ENCODE measurements around the gene EPHB1.

DNA sequence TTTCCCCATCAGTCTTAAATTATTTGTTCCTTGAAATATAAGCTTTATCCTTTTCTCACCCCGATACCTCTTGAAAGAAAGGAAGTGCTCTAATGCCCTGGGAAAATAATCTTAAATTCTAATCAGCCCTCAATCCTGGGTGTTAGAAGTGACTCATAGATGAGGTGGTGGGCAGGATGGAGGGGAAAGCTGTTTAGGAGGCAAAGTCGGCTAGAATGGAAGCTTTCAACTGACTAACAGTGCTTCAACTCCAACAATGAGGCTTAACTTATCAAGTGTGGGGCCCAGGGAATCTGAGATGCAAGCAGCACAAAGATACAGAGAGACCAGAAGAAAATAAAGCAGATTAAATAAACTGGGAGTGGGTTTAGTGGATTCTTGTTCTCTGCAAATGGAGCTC lies 175.8 kb downstream of the EPHB1 start:
- TF ChIP-seq POLR2AphosphoS5 (IDR thresholded peaks at IDR 0.05; ENCODE audit: low read depth, low read length) (no peak), TAF1 (IDR thresholded peaks at IDR 0.05; ENCODE audit: borderline replicate concordance, insufficient read depth, low read length) (no peak), SIN3A (IDR thresholded peaks at IDR 0.05; ENCODE audit: borderline replicate concordance, insufficient read depth, low read length) (no peak), FOXP2 (optimal IDR thresholded peaks at IDR 0.05; ENCODE audit: borderline replicate concordance, extremely low read depth, extremely low read length, insufficient read depth) (no peak)
- TF ChIP-seq, protein P1, sequence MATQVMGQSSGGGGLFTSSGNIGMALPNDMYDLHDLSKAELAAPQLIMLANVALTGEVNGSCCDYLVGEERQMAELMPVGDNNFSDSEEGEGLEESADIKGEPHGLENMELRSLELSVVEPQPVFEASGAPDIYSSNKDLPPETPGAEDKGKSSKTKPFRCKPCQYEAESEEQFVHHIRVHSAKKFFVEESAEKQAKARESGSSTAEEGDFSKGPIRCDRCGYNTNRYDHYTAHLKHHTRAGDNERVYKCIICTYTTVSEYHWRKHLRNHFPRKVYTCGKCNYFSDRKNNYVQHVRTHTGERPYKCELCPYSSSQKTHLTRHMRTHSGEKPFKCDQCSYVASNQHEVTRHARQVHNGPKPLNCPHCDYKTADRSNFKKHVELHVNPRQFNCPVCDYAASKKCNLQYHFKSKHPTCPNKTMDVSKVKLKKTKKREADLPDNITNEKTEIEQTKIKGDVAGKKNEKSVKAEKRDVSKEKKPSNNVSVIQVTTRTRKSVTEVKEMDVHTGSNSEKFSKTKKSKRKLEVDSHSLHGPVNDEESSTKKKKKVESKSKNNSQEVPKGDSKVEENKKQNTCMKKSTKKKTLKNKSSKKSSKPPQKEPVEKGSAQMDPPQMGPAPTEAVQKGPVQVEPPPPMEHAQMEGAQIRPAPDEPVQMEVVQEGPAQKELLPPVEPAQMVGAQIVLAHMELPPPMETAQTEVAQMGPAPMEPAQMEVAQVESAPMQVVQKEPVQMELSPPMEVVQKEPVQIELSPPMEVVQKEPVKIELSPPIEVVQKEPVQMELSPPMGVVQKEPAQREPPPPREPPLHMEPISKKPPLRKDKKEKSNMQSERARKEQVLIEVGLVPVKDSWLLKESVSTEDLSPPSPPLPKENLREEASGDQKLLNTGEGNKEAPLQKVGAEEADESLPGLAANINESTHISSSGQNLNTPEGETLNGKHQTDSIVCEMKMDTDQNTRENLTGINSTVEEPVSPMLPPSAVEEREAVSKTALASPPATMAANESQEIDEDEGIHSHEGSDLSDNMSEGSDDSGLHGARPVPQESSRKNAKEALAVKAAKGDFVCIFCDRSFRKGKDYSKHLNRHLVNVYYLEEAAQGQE (IDR thresholded peaks at IDR 0.05; ENCODE audit: insufficient read depth in 1 of 2, low read depth in 2 of 2, low read length in 2 of 2) = no peak

Data from PFSK-1 (cell line).